ENCODE results near the gene TPRX1. TPM values are rescaled to one million over a fixed set of nuclear protein-coding genes. Genes with fewer than 3 reads are reported as not detected.
"Not testable (repeated sequence)": the region's sequence is repeated elsewhere in the genome, so short reads cannot be mapped to it uniquely, and the experiment has no call there.

The TPRX1 gene
- total and polyA plus RNA-seq, 4 experiments from 2014 or later = not detected

- peaks cover 16 to 42% (median 27%) of the 10 kb centered on the region in 4 donors for H3K4me1 Mint-ChIP-seq
- intact Hi-C loops (cut with micrococcal nuclease) = no loop called here
- Histone ChIP-seq H3K27me3 (ENCODE audit: insufficient read depth, low read length) (no peaks in the 10 kb centered on the region), H3K9me3 (ENCODE audit: control insufficient read depth in 1 of 2, low read length in 2 of 2) (no peaks in the 10 kb centered on the region), H3K4me1 (ENCODE audit: insufficient read depth, low read length) (peaks cover 17% of the 10 kb centered on the region), H3K27ac (ENCODE audit: low read depth, low read length) (peak overlapping the region; percentile 86), H3K36me3 (ENCODE audit: insufficient read depth, low read length) (peaks cover 4% of the 10 kb centered on the region), H3K4me3 (ENCODE audit: low read length in 2 of 2) (peak overlapping the region; percentile 55 to 99)
- H3K9me3 Mint-ChIP-seq = no peaks in the 10 kb centered on the region
- H3K4me3 Mint-ChIP-seq = peak overlapping the region; percentile 91 to 98 (median 96)
- ChIA-PET CTCF (ENCODE audit: partially characterized antibody) (interaction anchor here (0.8 to 1.3 kb wide), 2 partner anchors 8 to 14 kb away, joined by 3 to 4 read pairs; no protein-coding TSS in a partner anchor), POLR2A (ENCODE audit: partially characterized antibody) (interaction anchor here (1.3 to 2.1 kb wide), 2 partner anchors 21 to 34 kb away, joined by 3 to 7 read pairs; partner anchors contain the start of gene NOP53)
- DNase-seq = no peak
- no peaks in the 10 kb centered on the region for H3K27me3 Mint-ChIP-seq
- peak overlapping the region; percentile 74 to 97 (median 95) for H3K27ac Mint-ChIP-seq
- peaks cover 28 to 36% of the 10 kb centered on the region in 2 donors for H3K36me3 Mint-ChIP-seq
Measured at GRCh38 chr19:47779524-47780214, 24.7 kb downstream of the TPRX1 start.

GRCh38 chr19:47778954-47779351, 25.4 kb downstream of the TPRX1 start:
- no peaks in the 10 kb centered on the region for H3K9me3 Mint-ChIP-seq
- CTCF ChIA-PET (ENCODE audit: partially characterized antibody) = no interaction called here

DNA sequence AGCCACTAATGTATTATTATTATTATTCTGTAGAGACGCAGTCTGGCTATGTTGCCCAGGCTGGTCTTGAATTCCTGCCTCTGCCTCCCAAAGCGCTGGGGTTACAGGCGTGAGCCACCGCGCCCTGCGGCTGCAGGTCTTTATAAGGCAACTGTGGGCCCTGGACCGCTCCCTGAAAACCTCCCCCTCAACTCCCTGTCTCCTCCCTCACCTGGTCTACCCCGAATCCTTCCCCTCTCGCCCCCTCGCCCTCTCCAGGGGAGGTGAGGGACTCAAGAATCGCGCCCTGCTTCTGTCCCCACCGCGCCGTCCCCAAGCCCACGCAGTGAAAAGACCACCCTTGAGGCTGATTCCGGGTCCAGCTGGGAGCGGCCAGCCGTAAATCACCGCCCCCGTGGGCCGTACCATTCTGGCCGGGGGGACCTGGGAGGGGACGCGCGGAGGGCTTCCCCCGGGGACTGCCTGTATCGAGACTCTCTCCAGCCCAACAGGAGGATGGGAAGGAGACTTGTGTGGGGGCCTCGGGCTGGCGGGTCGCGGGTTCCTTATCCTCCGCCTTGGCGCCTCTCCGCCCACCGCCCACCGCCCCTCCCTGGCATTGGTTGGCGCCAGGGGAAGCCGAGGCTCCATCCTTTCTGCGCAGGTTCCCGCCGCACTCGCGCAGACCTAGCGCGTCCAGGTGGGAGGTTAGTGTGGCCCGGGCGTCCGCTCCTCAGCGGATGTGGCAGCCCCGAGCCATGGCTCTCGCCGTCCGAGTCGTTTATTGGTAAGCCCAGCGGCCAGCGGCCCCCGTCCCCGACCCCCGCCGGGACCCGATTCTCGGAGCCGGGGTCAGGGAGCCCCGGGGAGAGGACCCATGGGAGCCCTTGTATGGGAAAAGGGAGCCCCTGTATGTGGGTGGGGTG, 26.1 kb downstream of the TPRX1 start, which contains the start of gene SELENOW:
SELENOW (plus strand) TSS at position 655 of the 905 bp plus-strand sequence; CDS start at position 738, 83 bp downstream.
- Histone ChIP-seq H3K27ac (ENCODE audit: low read depth, low read length) (peak within 1 kb of the TSS; percentile 86), H3K4me3 (ENCODE audit: low read length in 2 of 2) (peak within 1 kb of the TSS; percentile 55 to 99), H3K36me3 (ENCODE audit: insufficient read depth, low read length) (no peaks in the 10 kb centered on the region), H3K27me3 (ENCODE audit: insufficient read depth, low read length) (no peaks in the 10 kb centered on the region), H3K9me3 (ENCODE audit: control insufficient read depth in 1 of 2, low read length in 2 of 2) (no peaks in the 10 kb centered on the region), H3K4me1 (ENCODE audit: insufficient read depth, low read length) (peaks cover 17% of the 10 kb centered on the region)
- H3K27ac Mint-ChIP-seq = peak within 1 kb of the TSS; percentile 74 to 97 (median 95)
- H3K9me3 Mint-ChIP-seq = no peaks in the 10 kb centered on the region
- peak; percentile 73 to 87 (median 80) for DNase-seq
- H3K4me1 Mint-ChIP-seq = peaks cover 15 to 42% (median 27%) of the 10 kb centered on the region in 4 donors
- ChIA-PET POLR2A (ENCODE audit: partially characterized antibody) (interaction anchor here (0.7 to 2.1 kb wide), 6 partner anchors 20 to 1845 kb away, joined by 3 to 7 read pairs (median 3); partner anchors contain the start of gene NOP53), CTCF (ENCODE audit: partially characterized antibody) (no interaction called here)
- peaks cover 17 to 24% of the 10 kb centered on the region in 2 donors for H3K36me3 Mint-ChIP-seq
- peak within 1 kb of the TSS; percentile 91 to 98 (median 96) for H3K4me3 Mint-ChIP-seq
- intact Hi-C loops (cut with micrococcal nuclease) = loop anchor here (1.0 kb wide), 2 partner anchors 33 to 504 kb away; partner anchors contain the start of genes INAFM1 and NOP53
- H3K27me3 Mint-ChIP-seq = no peaks in the 10 kb centered on the region

More at GRCh38 chr19:47778954-47779351, 25.4 kb downstream of the TPRX1 start:
- peak overlapping the region; percentile 86 for H3K27ac ChIP-seq (ENCODE audit: low read depth, low read length)
- H3K27me3 ChIP-seq (ENCODE audit: insufficient read depth, low read length) = no peaks in the 10 kb centered on the region
- peak overlapping the region; percentile 55 to 99 for H3K4me3 ChIP-seq (ENCODE audit: low read length in 2 of 2)
- H3K36me3 Mint-ChIP-seq = peaks cover 20 to 28% of the 10 kb centered on the region in 2 donors
- peaks cover 17% of the 10 kb centered on the region for H3K4me1 ChIP-seq (ENCODE audit: insufficient read depth, low read length)
- peaks cover 4% of the 10 kb centered on the region for H3K36me3 ChIP-seq (ENCODE audit: insufficient read depth, low read length)
- H3K4me1 Mint-ChIP-seq = peaks cover 15 to 42% (median 27%) of the 10 kb centered on the region in 4 donors
- intact Hi-C loops (cut with micrococcal nuclease) = loop anchor here (1.0 kb wide), 2 partner anchors 34 to 505 kb away; partner anchors contain the start of genes INAFM1 and NOP53
- POLR2A ChIA-PET (ENCODE audit: partially characterized antibody) = interaction anchor here (0.8 to 2.1 kb wide), 2 partner anchors 20 to 178 kb away, joined by 3 to 7 read pairs; no protein-coding TSS in a partner anchor
- H3K27me3 Mint-ChIP-seq = no peaks in the 10 kb centered on the region
- no peak for DNase-seq
- H3K27ac Mint-ChIP-seq = peak overlapping the region; percentile 74 to 97 (median 95)
- peak overlapping the region; percentile 91 to 98 (median 96) for H3K4me3 Mint-ChIP-seq
- no peaks in the 10 kb centered on the region for H3K9me3 ChIP-seq (ENCODE audit: control insufficient read depth in 1 of 2, low read length in 2 of 2)

DNA sequence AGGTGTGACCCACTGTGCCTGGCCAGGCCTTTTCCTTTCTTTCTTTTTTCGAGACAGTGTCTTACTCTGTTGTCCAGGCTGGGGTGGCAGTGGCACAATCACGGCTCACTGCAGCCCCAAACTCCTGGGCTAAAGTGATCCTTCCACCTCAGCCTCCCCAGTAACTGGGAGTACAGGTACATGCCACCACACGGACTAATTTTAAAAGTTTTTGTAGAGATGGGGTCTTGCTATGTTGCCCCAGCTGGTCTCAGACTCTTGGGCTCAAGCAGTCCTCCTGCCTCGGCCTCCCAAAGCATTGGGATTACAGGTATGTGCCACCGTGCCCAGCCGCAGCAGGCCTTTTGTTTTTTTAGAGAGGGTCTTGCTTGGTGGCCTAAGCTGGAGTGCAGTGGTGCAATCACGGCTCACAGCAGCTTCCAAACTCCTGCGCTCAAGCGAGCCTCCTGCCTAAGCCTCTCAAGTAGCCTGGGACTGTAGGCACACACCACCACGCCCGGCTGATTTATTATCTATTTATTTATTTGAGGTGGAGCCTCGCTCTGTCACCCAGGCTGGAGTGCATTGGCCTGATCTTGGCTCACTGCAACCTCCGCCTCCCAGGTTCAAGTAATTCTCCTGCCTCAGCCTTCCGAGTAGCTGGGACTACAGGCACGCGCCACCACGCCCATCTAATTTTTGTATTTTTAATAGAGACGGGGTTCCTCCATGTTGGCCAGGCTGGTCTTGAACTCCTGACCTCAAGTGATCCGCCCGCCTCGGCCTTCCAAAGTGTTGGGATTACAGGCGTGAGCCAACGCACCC, 26.9 kb downstream of the TPRX1 start:
- H3K4me1 Mint-ChIP-seq = peaks cover 15 to 42% (median 27%) of the 10 kb centered on the region in 4 donors
- Histone ChIP-seq H3K4me1 (ENCODE audit: insufficient read depth, low read length) (peaks cover 17% of the 10 kb centered on the region), H3K27ac (ENCODE audit: low read depth, low read length) (peak overlapping the region; percentile 86), H3K4me3 (ENCODE audit: low read length in 2 of 2) (peak overlapping the region; percentile 55 to 99)
- not testable (repeated sequence) for H3K27me3 Mint-ChIP-seq; DNase-seq; H3K9me3 Mint-ChIP-seq; H3K27me3 ChIP-seq (ENCODE audit: insufficient read depth, low read length); H3K9me3 ChIP-seq (ENCODE audit: control insufficient read depth in 1 of 2, low read length in 2 of 2); H3K36me3 ChIP-seq (ENCODE audit: insufficient read depth, low read length)
- H3K36me3 Mint-ChIP-seq = peaks cover 13 to 18% of the 10 kb centered on the region in 2 donors
- ChIA-PET POLR2A (ENCODE audit: partially characterized antibody) (interaction anchor here (0.7 to 2.1 kb wide), 6 partner anchors 19 to 1844 kb away, joined by 3 to 7 read pairs (median 4); partner anchors contain the start of gene NOP53), CTCF (ENCODE audit: partially characterized antibody) (interaction anchor here (1.2 kb wide), 1 partner anchor 10 kb away, joined by 3 read pairs; no protein-coding TSS in a partner anchor)
- peak overlapping the region; percentile 91 to 98 (median 96) for H3K4me3 Mint-ChIP-seq
- peak overlapping the region in 4 of 7 donors; percentile 74 to 97 (median 96) for H3K27ac Mint-ChIP-seq
- intact Hi-C loops (cut with micrococcal nuclease) = loop anchor here (1.0 kb wide), 2 partner anchors 32 to 503 kb away; partner anchors contain the start of genes INAFM1 and NOP53

DNA sequence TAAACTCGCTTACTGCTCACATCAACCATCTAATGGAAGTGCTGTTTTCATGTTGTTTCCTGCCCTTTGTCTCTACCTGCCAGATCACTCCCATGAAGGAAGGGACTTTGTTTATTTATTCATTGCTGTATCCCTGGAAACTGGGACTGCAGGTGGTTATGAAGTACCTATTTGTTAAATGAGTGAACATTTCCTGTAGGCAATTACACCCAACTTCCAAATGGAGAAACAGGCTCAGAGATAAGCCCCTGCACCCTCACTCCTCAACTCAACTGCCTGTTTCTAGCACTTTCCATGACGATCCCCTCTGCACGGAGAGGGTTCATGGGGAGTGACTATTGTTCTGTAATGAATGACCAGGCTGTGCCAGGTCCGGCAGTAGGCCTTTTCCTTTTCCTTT, 27.8 kb downstream of the TPRX1 start:
- peak overlapping the region in 3 of 8 donors; percentile 4 to 39 (median 31) for H3K4me3 Mint-ChIP-seq
- peak overlapping the region in 3 of 7 donors; percentile 11 to 71 (median 43) for H3K27ac Mint-ChIP-seq

DNA sequence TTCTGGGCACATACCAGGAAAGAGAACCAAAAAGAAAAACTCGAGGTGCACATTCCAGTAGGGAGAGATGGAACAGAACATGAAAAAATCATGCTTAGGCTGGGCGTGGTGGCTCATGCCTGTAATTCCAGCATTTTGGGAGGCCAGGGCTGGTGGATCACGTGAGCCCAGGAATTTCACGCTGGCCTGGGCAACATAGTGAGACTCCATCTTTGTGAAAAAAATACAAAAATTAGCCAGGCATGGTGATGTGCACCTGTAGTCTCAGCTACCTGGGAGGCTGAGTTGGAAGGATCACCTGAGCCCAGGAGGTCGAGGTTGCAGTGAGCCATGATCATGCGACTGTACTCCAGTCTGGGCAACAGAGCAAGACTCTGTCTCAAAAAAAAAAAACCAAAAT, 33.1 kb downstream of the TPRX1 start:
- H3K4me1 Mint-ChIP-seq; H3K4me3 Mint-ChIP-seq; intact Hi-C loops (cut with micrococcal nuclease); POLR2A ChIA-PET (ENCODE audit: partially characterized antibody); H3K27me3 ChIP-seq (ENCODE audit: insufficient read depth, low read length); H3K27ac Mint-ChIP-seq; H3K9me3 Mint-ChIP-seq; CTCF ChIA-PET (ENCODE audit: partially characterized antibody); H3K36me3 Mint-ChIP-seq; DNase-seq; H3K27me3 Mint-ChIP-seq; H3K36me3 ChIP-seq (ENCODE audit: insufficient read depth, low read length); H3K9me3 ChIP-seq (ENCODE audit: control insufficient read depth in 1 of 2, low read length in 2 of 2); H3K4me1 ChIP-seq (ENCODE audit: insufficient read depth, low read length); H3K4me3 ChIP-seq (ENCODE audit: low read length in 2 of 2); H3K27ac ChIP-seq (ENCODE audit: low read depth, low read length): not testable (repeated sequence)

More for the DNA sequence above, 27.8 kb downstream of the TPRX1 start:
- Histone ChIP-seq H3K4me1 (ENCODE audit: insufficient read depth, low read length) (peaks cover 17% of the 10 kb centered on the region), H3K9me3 (ENCODE audit: control insufficient read depth in 1 of 2, low read length in 2 of 2) (no peaks in the 10 kb centered on the region), H3K27me3 (ENCODE audit: insufficient read depth, low read length) (no peaks in the 10 kb centered on the region), H3K4me3 (ENCODE audit: low read length in 2 of 2) (no peak overlapping the region), H3K36me3 (ENCODE audit: insufficient read depth, low read length) (no peaks in the 10 kb centered on the region), H3K27ac (ENCODE audit: low read depth, low read length) (no peak overlapping the region)
- intact Hi-C loops (cut with micrococcal nuclease) = no loop called here
- DNase-seq = no peak
- Mint-ChIP-seq H3K27me3 (no peaks in the 10 kb centered on the region), H3K9me3 (no peaks in the 10 kb centered on the region), H3K36me3 (peaks cover 4 to 10% of the 10 kb centered on the region in 2 donors), H3K4me1 (peaks cover 12 to 39% (median 24%) of the 10 kb centered on the region in 4 donors)
- ChIA-PET CTCF (ENCODE audit: partially characterized antibody) (interaction anchor here (0.6 to 1.2 kb wide), 3 partner anchors 9 to 1953 kb away, joined by 3 to 5 read pairs (median 3); no protein-coding TSS in a partner anchor), POLR2A (ENCODE audit: partially characterized antibody) (interaction anchor here (0.7 kb wide), 1 partner anchor 729 kb away, joined by 4 read pairs; no protein-coding TSS in a partner anchor)
